Hematopoietic multipotent progenitor cell treated with erythropoietin and hydrocortisone succinate and interleukin-3 and kit ligand, for 4 days (in vitro differentiated cells): ENCODE results near the gene SPCS1.
"Not testable (repeated sequence)": the region's sequence is repeated elsewhere in the genome, so short reads cannot be mapped to it uniquely, and the experiment has no call there.

Experiments
- DNase-seq: peaks from one replicate; pipeline ENCODE4 v3.0.0-alpha.2; 2015

SPCS1 gene

GRCh38 chr3:52705688-52706686 is at the start of gene SPCS1, which contains the start of gene GLT8D1:
SPCS1 (plus strand) TSS chr3:52706106; CDS start chr3:52706247, 141 bp downstream.
GLT8D1 (minus strand) TSS chr3:52705791; CDS start chr3:52700460, 5,331 bp downstream.
- peak; percentile 96 for DNase-seq

- DNase-seq = no peak
Observed at GRCh38 chr3:52660046-52660445, 45.9 kb upstream of the SPCS1 start.

- DNase-seq = no peak
Observed at GRCh38 chr3:52663098-52663497, 42.8 kb upstream of the SPCS1 start.

- peak; percentile 86 for DNase-seq
Observed at GRCh38 chr3:52670621-52671521, 35.0 kb upstream of the SPCS1 start.

GRCh38 chr3:52671676-52672075 is 34.2 kb upstream of the SPCS1 start:
- no peak for DNase-seq

- DNase-seq = not testable (repeated sequence)
Observed at GRCh38 chr3:52676201-52676600, 29.7 kb upstream of the SPCS1 start.

GRCh38 chr3:52678265-52679198 is 27.4 kb upstream of the SPCS1 start:
- DNase-seq = no peak

- DNase-seq = no peak
Observed at GRCh38 chr3:52679199-52679538, 26.7 kb upstream of the SPCS1 start.

GRCh38 chr3:52679811-52680210 is 26.1 kb upstream of the SPCS1 start:
- DNase-seq = no peak

GRCh38 chr3:52681596-52681995 is 24.3 kb upstream of the SPCS1 start:
- DNase-seq = peak; percentile 43

- peak; percentile 72 for DNase-seq
Observed at GRCh38 chr3:52682016-52682415, 23.9 kb upstream of the SPCS1 start.

- no peak for DNase-seq
Observed at GRCh38 chr3:52683611-52684010, 22.3 kb upstream of the SPCS1 start.

- DNase-seq = no peak
Observed at GRCh38 chr3:52684184-52684583, 21.7 kb upstream of the SPCS1 start.

GRCh38 chr3:52685285-52685708 is 20.6 kb upstream of the SPCS1 start:
- peak; percentile 91 for DNase-seq

- peak; percentile 98 for DNase-seq
Observed at GRCh38 chr3:52685709-52686691, 19.9 kb upstream of the SPCS1 start, which contains the start of the genes GNL3 and PBRM1. GNL3 (plus strand) TSS chr3:52686032; CDS start chr3:52686093, 61 bp downstream. PBRM1 (minus strand) TSS chr3:52685913.

GRCh38 chr3:52688266-52688665 is 17.6 kb upstream of the SPCS1 start:
- no peak for DNase-seq

GRCh38 chr3:52689151-52689550 is 16.8 kb upstream of the SPCS1 start:
- no peak for DNase-seq

- DNase-seq = no peak
Observed at GRCh38 chr3:52690560-52690959, 15.3 kb upstream of the SPCS1 start.

- no peak for DNase-seq
Observed at GRCh38 chr3:52693071-52693470, 12.8 kb upstream of the SPCS1 start.

- no peak for DNase-seq
Observed at GRCh38 chr3:52694528-52695189, 11.2 kb upstream of the SPCS1 start.
